Measurements from ENCODE around the gene FFAR1. TPM values are rescaled to one million over a fixed set of nuclear protein-coding genes. Genes with fewer than 3 reads are reported as not detected.

Gene FFAR1
- polyA plus RNA-seq, 1 of the 3 experiments (the other 2 are of a cell fraction) = not detected

DNA sequence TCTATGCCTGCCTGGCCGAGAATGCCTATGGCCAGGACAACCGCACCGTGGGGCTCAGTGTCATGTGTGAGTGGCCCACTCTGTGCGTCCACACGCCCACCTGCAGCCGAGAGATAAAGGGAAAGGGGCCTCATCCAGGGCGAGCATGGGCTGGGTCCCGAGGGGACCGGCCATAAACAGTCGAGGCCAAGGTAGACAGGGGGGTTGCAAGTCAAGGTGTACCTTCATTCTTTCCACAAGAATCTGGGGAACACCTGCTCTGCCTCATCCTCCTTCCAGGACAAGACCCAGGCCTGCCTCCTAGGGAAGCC, 47.4 kb upstream of the FFAR1 start:
- Histone ChIP-seq H4K20me1 (ENCODE audit: insufficient read depth) (no peaks in the 10 kb centered on the region), H3K9me2 (no peaks in the 10 kb centered on the region), H3K4me2 (no peak overlapping the region), H3K4me3 (ENCODE audit: low read depth in 2 of 2, low read length in 1 of 2) (no peak overlapping the region), H3F3A (replicated peaks; ENCODE audit: insufficient read depth) (no peaks in the 10 kb centered on the region), H3K9ac (no peak overlapping the region), H2AFZ (ENCODE audit: low read depth) (no peak overlapping the region), H3K79me2 (ENCODE audit: insufficient read depth) (no peaks in the 10 kb centered on the region), H3K36me3 (replicated peaks in 1 of 2; ENCODE audit: control insufficient read depth in 1 of 2, insufficient read depth in 2 of 2, low read length in 1 of 2) (no peaks in the 10 kb centered on the region), H3K4me1 (ENCODE audit: control insufficient read depth in 1 of 2, insufficient read depth in 2 of 2, low read depth in 1 of 2, low read length in 1 of 2) (no peaks in the 10 kb centered on the region), H3K27me3 (ENCODE audit: insufficient read depth) (peaks cover 56% of the 10 kb centered on the region), H3K27ac (ENCODE audit: low read depth in 2 of 2, low read length in 1 of 2) (no peak overlapping the region), H3K9me3 (no peaks in the 10 kb centered on the region)
- 58% methylated on average over 10 of the region's 10 CpGs for WGBS (ENCODE audit: low lambda C conversion rate)
- ChIA-PET POLR2A (no interaction called here), CTCF (interaction anchor here (1.4 kb wide), 1 partner anchor 53 kb away, joined by 4 read pairs; no protein-coding TSS in a partner anchor)
- TF ChIP-seq PBX3 (IDR thresholded peaks at IDR 0.05) = no peak
- TF ChIP-seq RFX5 (IDR thresholded peaks at IDR 0.05; ENCODE audit: low read length) = no peak
- no peak for TF ChIP-seq MXI1 (IDR thresholded peaks at IDR 0.05; ENCODE audit: low read depth, low read length)
- no peak for DNase-seq

DNA sequence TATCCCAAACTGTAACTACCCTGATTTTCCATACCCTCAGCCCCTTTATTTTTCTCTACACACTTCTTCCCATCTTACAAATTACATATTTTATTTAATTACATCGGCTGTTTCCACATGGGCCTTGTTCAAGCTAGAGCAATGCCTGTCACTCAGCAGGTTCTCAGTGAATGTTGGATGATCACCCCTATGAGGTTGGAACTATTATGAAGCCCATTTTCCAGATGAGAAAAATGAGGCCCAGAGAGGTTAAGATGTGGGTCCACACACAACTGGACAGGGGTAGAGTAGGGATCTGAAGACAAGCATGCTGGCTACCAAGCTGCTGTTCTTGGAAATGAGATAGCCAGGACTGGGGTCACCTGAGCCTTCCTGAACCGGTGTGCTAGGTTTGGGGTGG, 45.7 kb upstream of the FFAR1 start:
- no peak overlapping the region for H3K4me3 ChIP-seq (ENCODE audit: low read depth in 2 of 2, low read length in 1 of 2)
- H2AFZ ChIP-seq (ENCODE audit: low read depth) = no peak overlapping the region
- no peak overlapping the region for H3K9ac ChIP-seq

GRCh38 chr19:35302446-35302845, 45.3 kb upstream of the FFAR1 start:
- Histone ChIP-seq H3K79me2 (ENCODE audit: insufficient read depth) (no peaks in the 10 kb centered on the region), H3K36me3 (replicated peaks in 1 of 2; ENCODE audit: control insufficient read depth in 1 of 2, insufficient read depth in 2 of 2, low read length in 1 of 2) (no peaks in the 10 kb centered on the region), H3K9me2 (no peaks in the 10 kb centered on the region), H4K20me1 (ENCODE audit: insufficient read depth) (no peaks in the 10 kb centered on the region), H3K9ac (no peak overlapping the region), H3K4me3 (ENCODE audit: low read depth in 2 of 2, low read length in 1 of 2) (no peak overlapping the region), H3K9me3 (no peaks in the 10 kb centered on the region), H3K4me1 (ENCODE audit: control insufficient read depth in 1 of 2, insufficient read depth in 2 of 2, low read depth in 1 of 2, low read length in 1 of 2) (no peaks in the 10 kb centered on the region), H3F3A (replicated peaks; ENCODE audit: insufficient read depth) (no peaks in the 10 kb centered on the region), H3K4me2 (no peak overlapping the region), H3K27ac (ENCODE audit: low read depth in 2 of 2, low read length in 1 of 2) (no peak overlapping the region), H3K27me3 (ENCODE audit: insufficient read depth) (peaks cover 44% of the 10 kb centered on the region), H2AFZ (ENCODE audit: low read depth) (no peak overlapping the region)
- TF ChIP-seq REST (IDR thresholded peaks at IDR 0.05; ENCODE audit: low read depth, low read length) (no peak), RAD21 (IDR thresholded peaks at IDR 0.05; ENCODE audit: low read length) (no peak)
- ChIA-PET CTCF (no interaction called here), POLR2A (no interaction called here)
- DNase-seq = no peak
- WGBS (ENCODE audit: low lambda C conversion rate) = 29% methylated on average over 16 of the region's 16 CpGs

More for the DNA sequence above, 45.7 kb upstream of the FFAR1 start:
- no peak overlapping the region for H3K4me2 ChIP-seq
- no peak for DNase-seq
- TF ChIP-seq TEAD4 (IDR thresholded peaks at IDR 0.05; ENCODE audit: borderline replicate concordance, insufficient read depth) (no peak), NRF1 (IDR thresholded peaks at IDR 0.05; ENCODE audit: low read depth, low read length) (no peak)
- no peaks in the 10 kb centered on the region for H3K79me2 ChIP-seq (ENCODE audit: insufficient read depth)
- H3K9me3 ChIP-seq = no peaks in the 10 kb centered on the region
- no peaks in the 10 kb centered on the region for H4K20me1 ChIP-seq (ENCODE audit: insufficient read depth)
- peaks cover 44% of the 10 kb centered on the region for H3K27me3 ChIP-seq (ENCODE audit: insufficient read depth)
- H3K27ac ChIP-seq (ENCODE audit: low read depth in 2 of 2, low read length in 1 of 2) = no peak overlapping the region
- no peaks in the 10 kb centered on the region for H3F3A ChIP-seq (replicated peaks; ENCODE audit: insufficient read depth)
- no peaks in the 10 kb centered on the region for H3K36me3 ChIP-seq (replicated peaks in 1 of 2; ENCODE audit: control insufficient read depth in 1 of 2, insufficient read depth in 2 of 2, low read length in 1 of 2)
- CTCF ChIA-PET = interaction anchor here (1.1 kb wide), 1 partner anchor 32 kb away, joined by 3 read pairs; no protein-coding TSS in a partner anchor
- no peaks in the 10 kb centered on the region for H3K4me1 ChIP-seq (ENCODE audit: control insufficient read depth in 1 of 2, insufficient read depth in 2 of 2, low read depth in 1 of 2, low read length in 1 of 2)
- 38% methylated on average over 2 of the region's 2 CpGs for WGBS (ENCODE audit: low lambda C conversion rate)
- POLR2A ChIA-PET = no interaction called here
- no peaks in the 10 kb centered on the region for H3K9me2 ChIP-seq

Data from SK-N-SH (cell line).